LNCAP (cell line): ENCODE results near the gene SCP2D1.

Experiments
- TF ChIP-seq, protein P1 (sequence below): fragments of 450-650 bp; IDR thresholded peaks from 2 replicates; pipeline ENCODE4 v1.5.1; 2017; ENCODE audit warnings: mild to moderate bottlenecking

The SCP2D1 gene

DNA sequence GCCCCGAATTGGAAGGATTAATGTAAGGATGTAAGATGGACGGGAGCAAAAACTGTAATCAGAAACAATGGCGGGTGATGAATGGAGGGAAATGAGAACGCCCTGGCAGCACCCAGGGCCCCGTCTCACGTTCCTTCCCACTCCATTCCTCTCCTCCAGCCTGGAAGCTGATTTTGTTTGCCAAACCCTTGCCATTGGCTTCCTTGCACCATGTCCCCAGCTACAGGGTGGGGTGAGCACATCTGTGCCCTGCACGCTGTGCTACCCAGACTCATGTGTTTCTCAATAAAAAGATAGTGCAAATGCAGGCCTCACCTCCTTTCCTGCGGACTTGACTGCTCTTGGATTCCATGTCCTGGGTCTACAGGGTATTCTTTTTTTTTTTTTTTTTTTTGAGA lies 26.7 kb downstream of the SCP2D1 start:
- TF ChIP-seq, protein P1, sequence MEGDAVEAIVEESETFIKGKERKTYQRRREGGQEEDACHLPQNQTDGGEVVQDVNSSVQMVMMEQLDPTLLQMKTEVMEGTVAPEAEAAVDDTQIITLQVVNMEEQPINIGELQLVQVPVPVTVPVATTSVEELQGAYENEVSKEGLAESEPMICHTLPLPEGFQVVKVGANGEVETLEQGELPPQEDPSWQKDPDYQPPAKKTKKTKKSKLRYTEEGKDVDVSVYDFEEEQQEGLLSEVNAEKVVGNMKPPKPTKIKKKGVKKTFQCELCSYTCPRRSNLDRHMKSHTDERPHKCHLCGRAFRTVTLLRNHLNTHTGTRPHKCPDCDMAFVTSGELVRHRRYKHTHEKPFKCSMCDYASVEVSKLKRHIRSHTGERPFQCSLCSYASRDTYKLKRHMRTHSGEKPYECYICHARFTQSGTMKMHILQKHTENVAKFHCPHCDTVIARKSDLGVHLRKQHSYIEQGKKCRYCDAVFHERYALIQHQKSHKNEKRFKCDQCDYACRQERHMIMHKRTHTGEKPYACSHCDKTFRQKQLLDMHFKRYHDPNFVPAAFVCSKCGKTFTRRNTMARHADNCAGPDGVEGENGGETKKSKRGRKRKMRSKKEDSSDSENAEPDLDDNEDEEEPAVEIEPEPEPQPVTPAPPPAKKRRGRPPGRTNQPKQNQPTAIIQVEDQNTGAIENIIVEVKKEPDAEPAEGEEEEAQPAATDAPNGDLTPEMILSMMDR = no peak

DNA sequence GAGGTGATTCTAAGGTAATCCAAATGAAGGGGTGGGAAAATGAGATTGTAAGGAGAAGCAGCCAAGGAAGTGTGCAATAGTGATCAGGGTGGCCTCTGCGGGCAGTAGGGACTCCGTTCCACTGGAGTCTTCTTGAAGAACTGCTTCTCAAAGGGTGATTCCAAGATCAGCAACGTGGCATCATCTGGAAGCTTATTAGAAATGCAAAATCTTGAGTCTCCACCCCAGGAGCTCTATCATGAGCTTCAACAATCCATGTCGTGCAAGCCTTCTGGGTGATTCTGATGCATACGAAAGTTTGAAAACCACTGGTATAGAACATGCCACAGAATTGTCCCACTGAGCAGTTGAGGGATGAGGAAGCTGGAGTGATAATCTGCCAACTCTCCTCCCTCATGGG lies 31.4 kb downstream of the SCP2D1 start:
- TF ChIP-seq, protein P1 = no peak

DNA sequence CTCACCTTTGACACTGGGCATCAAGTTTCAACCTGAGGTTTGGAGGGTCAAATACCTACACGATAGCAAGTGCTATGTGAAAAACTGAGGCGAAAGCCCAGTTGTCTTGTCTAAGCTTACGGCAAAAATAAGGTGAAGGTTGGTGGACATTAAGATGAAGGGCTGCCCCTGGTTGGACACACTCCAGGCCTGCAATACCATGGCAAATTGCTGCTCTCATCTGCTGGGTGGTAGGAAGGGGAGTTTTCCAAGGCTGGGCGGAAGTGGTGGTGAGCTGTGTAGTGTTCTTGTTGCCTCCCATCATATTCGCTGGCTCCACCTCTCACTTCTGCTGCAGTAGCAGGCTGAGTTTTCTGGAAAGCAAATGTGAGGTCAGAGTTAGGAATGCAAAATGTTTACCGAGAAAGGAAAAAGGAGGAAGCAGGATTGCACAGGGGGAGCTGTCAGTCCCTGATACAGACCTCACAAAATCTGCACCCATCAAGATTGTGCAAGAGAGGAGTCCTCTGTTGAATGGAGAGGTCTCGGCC lies 33.7 kb downstream of the SCP2D1 start:
- TF ChIP-seq, protein P1 = no peak

DNA sequence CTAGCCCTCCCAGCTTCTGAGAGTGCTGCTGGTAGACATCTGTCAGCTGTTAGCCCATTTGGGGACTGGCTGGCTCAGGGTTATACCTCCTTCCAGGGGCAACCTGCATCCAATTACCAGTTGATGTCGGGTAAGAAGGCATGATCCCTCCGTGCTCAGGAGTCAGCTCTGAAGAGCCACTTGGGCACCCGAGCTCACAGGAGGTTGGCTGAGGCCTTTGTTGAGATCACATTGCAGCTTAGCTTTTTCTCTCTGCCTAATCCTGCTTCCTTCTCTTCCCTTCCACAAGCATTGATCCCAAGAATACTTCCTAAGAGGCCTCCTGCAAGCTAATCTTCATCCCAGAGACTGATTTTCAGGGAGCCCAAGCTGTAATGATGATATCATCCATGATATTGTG lies 35.5 kb downstream of the SCP2D1 start:
- TF ChIP-seq, protein P1 = no peak

DNA sequence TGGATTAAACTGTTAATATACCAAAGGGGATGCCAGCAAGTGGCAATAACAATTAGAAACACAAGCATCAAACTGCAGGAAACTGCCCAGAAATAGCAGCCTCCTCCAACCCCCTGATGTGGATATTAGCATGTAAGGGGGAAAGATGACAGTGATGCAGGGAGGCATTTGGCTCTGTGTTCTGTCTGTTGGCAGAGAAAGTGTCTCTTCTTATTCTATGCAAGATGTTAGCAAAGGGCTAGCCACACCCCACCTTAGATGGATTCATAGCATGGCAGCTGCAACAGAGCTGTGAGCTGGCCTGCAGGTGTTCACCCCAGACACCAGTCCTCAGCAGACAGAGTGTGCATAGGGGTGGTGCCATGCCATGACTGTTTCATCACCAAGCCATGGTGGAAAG lies 38.0 kb downstream of the SCP2D1 start:
- TF ChIP-seq, protein P1 = no peak

DNA sequence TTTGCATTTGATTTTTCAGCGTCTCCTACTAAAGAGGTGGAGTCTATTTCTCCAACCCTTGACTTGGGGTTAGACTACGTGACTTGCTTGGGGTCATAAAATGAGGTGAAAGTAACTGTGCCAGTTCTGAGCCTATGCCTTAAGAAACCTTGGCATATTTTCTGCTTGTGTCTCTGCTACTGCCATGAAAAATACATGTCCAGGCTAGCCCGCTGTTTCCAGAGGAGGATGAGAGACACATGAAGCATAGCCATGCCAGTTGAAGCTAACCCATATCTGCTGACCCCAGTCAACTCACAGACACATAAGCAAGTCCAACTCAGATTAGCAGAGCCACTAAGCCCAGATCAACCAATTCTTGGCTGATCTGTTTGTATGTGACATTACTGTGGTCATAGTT lies 38.7 kb downstream of the SCP2D1 start:
- TF ChIP-seq, protein P1 = no peak

DNA sequence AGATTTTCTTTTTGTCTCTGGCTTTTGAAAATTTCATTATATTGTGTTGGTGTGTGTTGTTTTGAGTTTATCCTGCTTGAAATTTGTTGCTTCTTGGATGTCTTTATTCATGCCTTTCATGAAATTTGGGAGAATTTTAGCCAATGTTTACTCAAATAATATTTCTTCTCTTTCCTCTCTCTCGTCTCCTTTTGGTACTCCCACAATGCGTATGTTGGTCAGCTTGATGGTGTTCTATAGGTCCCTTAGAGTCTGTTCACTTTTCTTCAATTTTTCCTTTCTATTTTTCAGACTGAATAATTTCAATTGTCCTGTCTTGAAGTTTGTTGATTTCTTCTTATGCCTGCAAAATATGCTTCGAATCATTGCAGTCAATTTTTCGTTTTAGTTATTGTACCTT lies 39.6 kb downstream of the SCP2D1 start:
- TF ChIP-seq, protein P1 = no peak
